HUES48 (cell line): ENCODE results near the gene ADRA2B.
A peak's percentile ranks its signal among the peaks of the same experiment; 100 is the strongest.

Experiments used
- H3K27ac ChIP-seq: one replicate; pipeline ENCODE4 v1.7.0; 2013; ENCODE audit warnings: low read depth, low read length, inconsistent platforms
- H3K27me3 ChIP-seq: 2 replicates; pipeline ENCODE4 v1.6.1; 2013; ENCODE audit warnings: mild to moderate bottlenecking, low read length; ENCODE audit not compliant: control insufficient read depth, insufficient read depth
- H3K36me3 ChIP-seq: 2 replicates; pipeline ENCODE4 v1.6.1; 2013; ENCODE audit warnings: low read length; ENCODE audit not compliant: control insufficient read depth, insufficient read depth
- H3K4me1 ChIP-seq: 2 replicates; pipeline ENCODE4 v1.6.1; 2013; ENCODE audit warnings: mild to moderate bottlenecking, low read length; ENCODE audit not compliant: control insufficient read depth, insufficient read depth
- H3K4me3 ChIP-seq: 2 replicates; pipeline ENCODE4 v1.5.1; 2013; ENCODE audit warnings: mild to moderate bottlenecking, low read depth, low read length
- H3K9ac ChIP-seq: 2 replicates; pipeline ENCODE4 v1.6.1; 2013; ENCODE audit warnings: mild to moderate bottlenecking, low read depth, low read length, moderate library complexity
- H3K9me3 ChIP-seq: 2 replicates; pipeline ENCODE4 v1.6.1; 2013; ENCODE audit warnings: low read length; ENCODE audit not compliant: control insufficient read depth, insufficient read depth

ADRA2B gene

GRCh38 chr2:96113367-96113677 lies 3.0 kb downstream of the ADRA2B start:
- H3K27ac ChIP-seq, result no peak overlapping the region
- H3K9ac ChIP-seq, result no peak overlapping the region
- H3K9me3 ChIP-seq, result no peaks in the 10 kb centered on the region
- no peak overlapping the region for H3K4me3 ChIP-seq
- H3K36me3 ChIP-seq, result no peaks in the 10 kb centered on the region
- peaks cover 14% of the 10 kb centered on the region for H3K4me1 ChIP-seq
- H3K27me3 ChIP-seq, result peaks cover 33% of the 10 kb centered on the region

- H3K9me3 ChIP-seq, result no peaks in the 10 kb centered on the region
- peaks cover 18% of the 10 kb centered on the region for H3K4me1 ChIP-seq
- H3K36me3 ChIP-seq, result no peaks in the 10 kb centered on the region
- H3K27me3 ChIP-seq, result peaks cover 27% of the 10 kb centered on the region
- no peak overlapping the region for H3K9ac ChIP-seq
- no peak overlapping the region for H3K27ac ChIP-seq
- no peak overlapping the region for H3K4me3 ChIP-seq
Observed at GRCh38 chr2:96112501-96113366, 3.6 kb downstream of the ADRA2B start.

- Histone ChIP-seq H3K27ac (no peak overlapping the region), H3K9ac (no peak overlapping the region), H3K36me3 (no peaks in the 10 kb centered on the region), H3K9me3 (no peaks in the 10 kb centered on the region), H3K4me1 (peaks cover 16% of the 10 kb centered on the region), H3K4me3 (no peak overlapping the region), H3K27me3 (peaks cover 20% of the 10 kb centered on the region)
Observed at GRCh38 chr2:96111823-96112500, 4.4 kb downstream of the ADRA2B start.

- H3K4me3 ChIP-seq, result no peak overlapping the region
- H3K4me1 ChIP-seq, result peaks cover 16% of the 10 kb centered on the region
- no peaks in the 10 kb centered on the region for H3K9me3 ChIP-seq
- H3K36me3 ChIP-seq, result no peaks in the 10 kb centered on the region
- no peak overlapping the region for H3K27ac ChIP-seq
- peaks cover 20% of the 10 kb centered on the region for H3K27me3 ChIP-seq
- no peak overlapping the region for H3K9ac ChIP-seq
Observed at GRCh38 chr2:96111257-96111640, 5.1 kb downstream of the ADRA2B start.

GRCh38 chr2:96110621-96111256 lies 5.6 kb downstream of the ADRA2B start:
- H3K9ac ChIP-seq, result no peak overlapping the region
- no peaks in the 10 kb centered on the region for H3K36me3 ChIP-seq
- H3K27ac ChIP-seq, result no peak overlapping the region
- no peak overlapping the region for H3K4me3 ChIP-seq
- no peaks in the 10 kb centered on the region for H3K9me3 ChIP-seq
- peaks cover 14% of the 10 kb centered on the region for H3K27me3 ChIP-seq
- peaks cover 16% of the 10 kb centered on the region for H3K4me1 ChIP-seq

GRCh38 chr2:96109931-96110511 lies 6.3 kb downstream of the ADRA2B start:
- Histone ChIP-seq H3K4me3 (no peak overlapping the region), H3K27me3 (peaks cover 7% of the 10 kb centered on the region), H3K4me1 (peaks cover 16% of the 10 kb centered on the region), H3K9ac (no peak overlapping the region), H3K27ac (no peak overlapping the region), H3K36me3 (no peaks in the 10 kb centered on the region), H3K9me3 (no peaks in the 10 kb centered on the region)

- H3K4me3 ChIP-seq, result no peak overlapping the region
Observed at GRCh38 chr2:96109361-96109680, 7.0 kb downstream of the ADRA2B start.

GRCh38 chr2:96108541-96109360 lies 7.6 kb downstream of the ADRA2B start:
- H3K27ac ChIP-seq, result peak overlapping the region; percentile 14
- no peaks in the 10 kb centered on the region for H3K36me3 ChIP-seq
- H3K4me1 ChIP-seq, result peaks cover 16% of the 10 kb centered on the region
- H3K9me3 ChIP-seq, result no peaks in the 10 kb centered on the region
- no peak overlapping the region for H3K4me3 ChIP-seq
- no peak overlapping the region for H3K9ac ChIP-seq
- H3K27me3 ChIP-seq, result no peaks in the 10 kb centered on the region

More at GRCh38 chr2:96109361-96109680, 7.0 kb downstream of the ADRA2B start:
- peaks cover 16% of the 10 kb centered on the region for H3K4me1 ChIP-seq
- 0 out of 2 replicates have a peak, but pooled peaks cover under 1% of the 10 kb centered on the region for H3K27me3 ChIP-seq
- H3K27ac ChIP-seq, result no peak overlapping the region
- H3K9ac ChIP-seq, result no peak overlapping the region
- H3K36me3 ChIP-seq, result no peaks in the 10 kb centered on the region
- no peaks in the 10 kb centered on the region for H3K9me3 ChIP-seq

- Histone ChIP-seq H3K9me3 (no peaks in the 10 kb centered on the region), H3K36me3 (no peaks in the 10 kb centered on the region), H3K27ac (peak overlapping the region; percentile 14), H3K9ac (no peak overlapping the region), H3K4me3 (no peak overlapping the region), H3K27me3 (no peaks in the 10 kb centered on the region), H3K4me1 (peaks cover 16% of the 10 kb centered on the region)
Observed at GRCh38 chr2:96108151-96108540, 8.2 kb downstream of the ADRA2B start.

GRCh38 chr2:96107708-96108065 lies 8.7 kb downstream of the ADRA2B start:
- Histone ChIP-seq H3K4me3 (no peak overlapping the region), H3K9ac (no peak overlapping the region), H3K36me3 (no peaks in the 10 kb centered on the region), H3K27ac (no peak overlapping the region), H3K4me1 (peaks cover 16% of the 10 kb centered on the region), H3K9me3 (no peaks in the 10 kb centered on the region), H3K27me3 (no peaks in the 10 kb centered on the region)
